ENCODE measurements around the gene ITCH.
A peak's percentile ranks its signal among the peaks of the same experiment; 100 is the strongest.
"Not testable (repeated sequence)": the region's sequence is repeated elsewhere in the genome, so short reads cannot be mapped to it uniquely, and the experiment has no call there.

Gene ITCH

DNA sequence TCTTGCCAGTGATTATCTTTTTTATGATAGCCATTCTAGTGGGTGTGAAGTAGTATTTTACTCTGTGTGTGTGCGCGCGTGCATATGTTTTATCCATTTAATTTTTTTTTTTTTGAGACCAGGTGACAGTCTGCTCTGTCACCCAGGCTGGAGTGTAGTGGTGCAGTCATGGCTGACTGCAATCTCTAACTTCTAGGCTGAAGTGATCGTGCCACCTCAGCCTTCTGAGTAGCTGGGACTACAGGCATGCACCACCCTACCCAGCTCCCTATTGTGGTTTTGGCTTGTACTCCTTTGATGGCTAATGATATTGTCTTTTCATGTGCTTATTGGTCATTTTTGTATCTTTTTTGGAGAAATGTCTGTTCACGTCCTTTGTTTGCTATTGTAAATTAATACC lies 33.3 kb downstream of the ITCH start:
- Histone ChIP-seq H3K9me3 (ENCODE audit: insufficient read depth, low read depth, low read length) (no peaks in the 10 kb centered on the region), H2AK5ac (ENCODE audit: low read length) (no peak overlapping the region), H4K12ac (ENCODE audit: low read depth, low read length) (no peak overlapping the region), H3K9ac (ENCODE audit: low read length) (no peak overlapping the region), H3K4me3 (ENCODE audit: low read depth, low read length) (no peak overlapping the region), H2AFZ (ENCODE audit: insufficient read depth, low read length, poor library complexity) (no peak overlapping the region), H3K18ac (ENCODE audit: low read length) (no peak overlapping the region), H3K36me3 (ENCODE audit: control insufficient read depth in 1 of 2, insufficient read depth in 2 of 2, low read length in 2 of 2) (peaks cover 23 to 27% of the 10 kb centered on the region in 2 experiments), H3K14ac (ENCODE audit: low read length) (no peak overlapping the region), H2BK12ac (ENCODE audit: low read length) (no peak overlapping the region), H4K8ac (ENCODE audit: low read depth, low read length) (no peak overlapping the region), H3K4me1 (ENCODE audit: control insufficient read depth in 1 of 2, insufficient read depth in 2 of 2, low read length in 2 of 2) (peaks cover 0 to 2% of the 10 kb centered on the region in 2 experiments), H2BK120ac (ENCODE audit: insufficient read depth, low read length, poor library complexity) (no peak overlapping the region), H3K79me2 (ENCODE audit: control insufficient read depth, insufficient read depth, low read length, poor library complexity) (no peaks in the 10 kb centered on the region), H3K4me2 (ENCODE audit: low read length) (no peak overlapping the region), H3K79me1 (ENCODE audit: low read length) (no peaks in the 10 kb centered on the region), H2BK5ac (ENCODE audit: low read depth, low read length, poor library complexity) (no peak overlapping the region), H3K4ac (ENCODE audit: low read depth, low read length) (peak overlapping the region; percentile 87), H4K91ac (ENCODE audit: low read depth, low read length) (no peak overlapping the region), H3K27me3 (ENCODE audit: insufficient read depth, low read length) (no peaks in the 10 kb centered on the region), H3K27ac (ENCODE audit: low read depth, low read length) (no peak overlapping the region), H3K23ac (ENCODE audit: low read length) (no peak overlapping the region)
- no CpG with 5 or more reads among the region's 5 CpGs for WGBS (ENCODE audit: extremely low coverage, insufficient coverage, insufficient read length)
- DNase-seq, result no peak

DNA sequence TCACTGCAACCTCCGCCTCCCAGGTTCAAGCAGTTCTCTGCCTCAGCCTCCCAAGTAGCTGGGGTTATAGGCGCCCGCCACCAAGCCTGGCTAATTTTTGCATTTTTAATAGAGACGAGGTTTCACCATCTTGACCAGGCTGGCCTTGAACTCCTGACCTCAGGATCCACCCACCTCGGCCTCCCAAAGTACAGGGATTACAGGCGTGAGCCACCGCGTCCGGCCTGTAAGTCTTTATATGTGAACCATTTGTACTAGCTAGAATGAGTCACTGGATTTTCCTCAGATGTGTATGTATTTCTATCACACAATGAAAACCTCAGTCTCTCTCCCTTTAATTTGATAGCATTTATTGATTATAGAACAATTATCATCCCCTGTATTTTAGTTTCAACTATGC lies 34.0 kb downstream of the ITCH start:
- Histone ChIP-seq H3K9ac (ENCODE audit: low read length) (no peak overlapping the region), H4K91ac (ENCODE audit: low read depth, low read length) (no peak overlapping the region), H3K14ac (ENCODE audit: low read length) (no peak overlapping the region), H3K4me3 (ENCODE audit: low read depth, low read length) (no peak overlapping the region), H3K27ac (ENCODE audit: low read depth, low read length) (no peak overlapping the region), H2AFZ (ENCODE audit: insufficient read depth, low read length, poor library complexity) (no peak overlapping the region), H2BK5ac (ENCODE audit: low read depth, low read length, poor library complexity) (no peak overlapping the region), H4K12ac (ENCODE audit: low read depth, low read length) (no peak overlapping the region), H2AK5ac (ENCODE audit: low read length) (no peak overlapping the region), H3K79me1 (ENCODE audit: low read length) (no peaks in the 10 kb centered on the region), H2BK12ac (ENCODE audit: low read length) (no peak overlapping the region), H3K4me2 (ENCODE audit: low read length) (no peak overlapping the region), H2BK120ac (ENCODE audit: insufficient read depth, low read length, poor library complexity) (no peak overlapping the region), H4K8ac (ENCODE audit: low read depth, low read length) (no peak overlapping the region), H3K4ac (ENCODE audit: low read depth, low read length) (no peak overlapping the region), H3K18ac (ENCODE audit: low read length) (no peak overlapping the region), H3K23ac (ENCODE audit: low read length) (no peak overlapping the region), H3K9me3 (ENCODE audit: insufficient read depth, low read depth, low read length) (no peaks in the 10 kb centered on the region), H3K27me3 (ENCODE audit: insufficient read depth, low read length) (no peaks in the 10 kb centered on the region), H3K79me2 (ENCODE audit: control insufficient read depth, insufficient read depth, low read length, poor library complexity) (no peaks in the 10 kb centered on the region), H3K36me3 (ENCODE audit: control insufficient read depth in 1 of 2, insufficient read depth in 2 of 2, low read length in 2 of 2) (peaks cover 23 to 27% of the 10 kb centered on the region in 2 experiments), H3K4me1 (ENCODE audit: control insufficient read depth in 1 of 2, insufficient read depth in 2 of 2, low read length in 2 of 2) (peaks cover 0 to 6% of the 10 kb centered on the region in 2 experiments)
- DNase-seq, result no peak
- WGBS (ENCODE audit: extremely low coverage, insufficient coverage, insufficient read length), result no CpG with 5 or more reads among the region's 9 CpGs

DNA sequence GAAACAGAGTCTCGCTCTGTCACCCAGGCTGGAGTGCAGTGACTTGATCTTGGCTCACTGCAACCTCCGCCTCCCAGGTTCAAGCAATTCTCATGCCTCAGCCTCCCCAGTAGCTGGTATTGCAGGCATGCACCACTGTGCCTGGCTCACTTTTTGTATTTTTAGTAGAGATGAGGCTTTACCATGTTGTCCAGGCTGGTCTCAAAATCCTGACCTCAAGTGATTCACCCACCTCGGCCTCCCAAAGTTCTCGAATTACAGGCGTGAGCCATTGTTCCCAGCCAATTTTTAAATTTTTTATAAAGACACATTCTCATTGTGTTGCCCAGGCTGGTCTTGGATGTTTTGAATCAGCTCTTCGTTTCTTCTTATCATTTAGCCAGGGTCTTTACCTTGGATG lies 37.7 kb downstream of the ITCH start:
- not testable (repeated sequence) for H2BK5ac ChIP-seq (ENCODE audit: low read depth, low read length, poor library complexity); H4K91ac ChIP-seq (ENCODE audit: low read depth, low read length); H3K79me2 ChIP-seq (ENCODE audit: control insufficient read depth, insufficient read depth, low read length, poor library complexity); H3K27me3 ChIP-seq (ENCODE audit: insufficient read depth, low read length); H2BK12ac ChIP-seq (ENCODE audit: low read length); H3K18ac ChIP-seq (ENCODE audit: low read length); H3K23ac ChIP-seq (ENCODE audit: low read length); H3K4me3 ChIP-seq (ENCODE audit: low read depth, low read length); H3K4me1 ChIP-seq (ENCODE audit: control insufficient read depth in 1 of 2, insufficient read depth in 2 of 2, low read length in 2 of 2); H2AFZ ChIP-seq (ENCODE audit: insufficient read depth, low read length, poor library complexity); H3K4me2 ChIP-seq (ENCODE audit: low read length); H2BK120ac ChIP-seq (ENCODE audit: insufficient read depth, low read length, poor library complexity); H3K4ac ChIP-seq (ENCODE audit: low read depth, low read length); H3K79me1 ChIP-seq (ENCODE audit: low read length); H2AK5ac ChIP-seq (ENCODE audit: low read length); H3K9ac ChIP-seq (ENCODE audit: low read length); H4K12ac ChIP-seq (ENCODE audit: low read depth, low read length); H4K8ac ChIP-seq (ENCODE audit: low read depth, low read length); H3K27ac ChIP-seq (ENCODE audit: low read depth, low read length); H3K9me3 ChIP-seq (ENCODE audit: insufficient read depth, low read depth, low read length); DNase-seq; H3K14ac ChIP-seq (ENCODE audit: low read length)
- no CpG with 5 or more reads among the region's 6 CpGs for WGBS (ENCODE audit: extremely low coverage, insufficient coverage, insufficient read length)
- H3K36me3 ChIP-seq (ENCODE audit: control insufficient read depth in 1 of 2, insufficient read depth in 2 of 2, low read length in 2 of 2), result peaks cover 12 to 15% of the 10 kb centered on the region in 2 experiments

GRCh38 chr20:34401741-34402455 lies 38.8 kb downstream of the ITCH start:
- Histone ChIP-seq H2AFZ (ENCODE audit: insufficient read depth, low read length, poor library complexity) (no peak overlapping the region), H2BK5ac (ENCODE audit: low read depth, low read length, poor library complexity) (no peak overlapping the region), H3K79me1 (ENCODE audit: low read length) (no peaks in the 10 kb centered on the region), H3K23ac (ENCODE audit: low read length) (no peak overlapping the region), H3K27me3 (ENCODE audit: insufficient read depth, low read length) (no peaks in the 10 kb centered on the region), H3K36me3 (ENCODE audit: control insufficient read depth in 1 of 2, insufficient read depth in 2 of 2, low read length in 2 of 2) (peaks cover 10 to 13% of the 10 kb centered on the region in 2 experiments), H3K9ac (ENCODE audit: low read length) (no peak overlapping the region), H3K4me1 (ENCODE audit: control insufficient read depth in 1 of 2, insufficient read depth in 2 of 2, low read length in 2 of 2) (peaks cover 0 to 8% of the 10 kb centered on the region in 2 experiments), H3K18ac (ENCODE audit: low read length) (no peak overlapping the region), H3K27ac (ENCODE audit: low read depth, low read length) (no peak overlapping the region), H4K91ac (ENCODE audit: low read depth, low read length) (no peak overlapping the region), H4K12ac (ENCODE audit: low read depth, low read length) (no peak overlapping the region), H3K9me3 (ENCODE audit: insufficient read depth, low read depth, low read length) (no peaks in the 10 kb centered on the region), H2BK120ac (ENCODE audit: insufficient read depth, low read length, poor library complexity) (no peak overlapping the region), H3K4ac (ENCODE audit: low read depth, low read length) (peak overlapping the region; percentile 62), H2AK5ac (ENCODE audit: low read length) (no peak overlapping the region), H3K4me2 (ENCODE audit: low read length) (no peak overlapping the region), H3K4me3 (ENCODE audit: low read depth, low read length) (no peak overlapping the region), H2BK12ac (ENCODE audit: low read length) (no peak overlapping the region), H4K8ac (ENCODE audit: low read depth, low read length) (no peak overlapping the region), H3K79me2 (ENCODE audit: control insufficient read depth, insufficient read depth, low read length, poor library complexity) (no peaks in the 10 kb centered on the region), H3K14ac (ENCODE audit: low read length) (no peak overlapping the region)
- DNase-seq, result peak in 1 of 2 donors; percentile 63
- no CpG with 5 or more reads among the region's 8 CpGs for WGBS (ENCODE audit: extremely low coverage, insufficient coverage, insufficient read length)
